ENCODE results near the gene OMA1.

DNA sequence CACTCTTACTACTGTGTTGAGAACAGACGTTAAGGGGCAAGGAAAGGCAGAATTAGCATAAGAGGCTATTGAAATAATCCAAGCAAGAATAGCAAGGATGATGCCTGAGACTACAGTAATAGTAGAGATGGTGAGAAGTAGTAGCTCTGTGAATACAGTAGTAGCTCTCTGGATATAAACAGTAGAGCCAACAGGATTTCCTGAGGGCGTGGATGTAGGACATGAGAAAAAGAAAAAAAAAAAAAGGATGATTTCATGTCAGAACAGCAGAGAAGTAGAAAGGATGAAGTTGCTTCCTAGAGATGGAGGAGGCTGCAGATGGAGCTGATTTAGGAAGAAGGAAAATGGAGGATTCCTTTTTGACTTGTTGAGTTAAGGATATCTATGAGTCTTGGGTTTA is 112.3 kb downstream of the OMA1 start:
- TF ChIP-seq, protein P1, sequence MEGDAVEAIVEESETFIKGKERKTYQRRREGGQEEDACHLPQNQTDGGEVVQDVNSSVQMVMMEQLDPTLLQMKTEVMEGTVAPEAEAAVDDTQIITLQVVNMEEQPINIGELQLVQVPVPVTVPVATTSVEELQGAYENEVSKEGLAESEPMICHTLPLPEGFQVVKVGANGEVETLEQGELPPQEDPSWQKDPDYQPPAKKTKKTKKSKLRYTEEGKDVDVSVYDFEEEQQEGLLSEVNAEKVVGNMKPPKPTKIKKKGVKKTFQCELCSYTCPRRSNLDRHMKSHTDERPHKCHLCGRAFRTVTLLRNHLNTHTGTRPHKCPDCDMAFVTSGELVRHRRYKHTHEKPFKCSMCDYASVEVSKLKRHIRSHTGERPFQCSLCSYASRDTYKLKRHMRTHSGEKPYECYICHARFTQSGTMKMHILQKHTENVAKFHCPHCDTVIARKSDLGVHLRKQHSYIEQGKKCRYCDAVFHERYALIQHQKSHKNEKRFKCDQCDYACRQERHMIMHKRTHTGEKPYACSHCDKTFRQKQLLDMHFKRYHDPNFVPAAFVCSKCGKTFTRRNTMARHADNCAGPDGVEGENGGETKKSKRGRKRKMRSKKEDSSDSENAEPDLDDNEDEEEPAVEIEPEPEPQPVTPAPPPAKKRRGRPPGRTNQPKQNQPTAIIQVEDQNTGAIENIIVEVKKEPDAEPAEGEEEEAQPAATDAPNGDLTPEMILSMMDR (IDR thresholded peaks at IDR 0.05), result no peak
- no peak for TF ChIP-seq POLR2A (IDR thresholded peaks at IDR 0.05)

Data from adrenal gland (tissue), 5 donors.